Nephron progenitor cell (in vitro differentiated cells): Measurements from ENCODE around the gene SLC23A2.

Experiments
- DNase-seq: peaks from one replicate; pipeline ENCODE4 v3.0.0; 2021
- H3K27ac Mint-ChIP-seq: 2 replicates; pipeline ENCODE4 v1.8.0; 2021; ENCODE audit warnings: mild to moderate bottlenecking, moderate library complexity, mixed read lengths
- H3K27me3 Mint-ChIP-seq: 2 replicates; pipeline ENCODE4 v1.8.0; 2021; ENCODE audit warnings: mild to moderate bottlenecking, low read depth, mixed read lengths; ENCODE audit not compliant: poor library complexity
- H3K36me3 Mint-ChIP-seq: 2 replicates; pipeline ENCODE4 v1.8.0; 2021; ENCODE audit warnings: low read depth, mixed read lengths
- H3K4me1 Mint-ChIP-seq: 2 replicates; pipeline ENCODE4 v1.8.0; 2021; ENCODE audit warnings: mixed read lengths
- H3K4me3 Mint-ChIP-seq: 2 replicates; pipeline ENCODE4 v1.8.0; 2021; ENCODE audit warnings: mild to moderate bottlenecking, moderate library complexity, mixed read lengths
- H3K9me3 Mint-ChIP-seq: 2 replicates; pipeline ENCODE4 v1.8.0; 2021; ENCODE audit warnings: mild to moderate bottlenecking, moderate library complexity, mixed read lengths
- CTCF ChIP-seq: fragments of 200-600 bp; sonication (generic); IDR thresholded peaks from 2 replicates; pipeline ENCODE4 v1.5.0; 2021; ENCODE audit warnings: antibody characterized with exemption

Gene SLC23A2

GRCh38 chr20:4810426-4811019 is 190.8 kb downstream of the SLC23A2 start:
- H3K36me3 Mint-ChIP-seq, result no peaks in the 10 kb centered on the region
- no peaks in the 10 kb centered on the region for H3K9me3 Mint-ChIP-seq
- no peak for TF ChIP-seq CTCF
- peaks cover 18% of the 10 kb centered on the region for H3K27me3 Mint-ChIP-seq
- no peak overlapping the region for H3K27ac Mint-ChIP-seq
- no peak overlapping the region for H3K4me3 Mint-ChIP-seq
- peaks cover 47% of the 10 kb centered on the region for H3K4me1 Mint-ChIP-seq
- no peak for DNase-seq

DNA sequence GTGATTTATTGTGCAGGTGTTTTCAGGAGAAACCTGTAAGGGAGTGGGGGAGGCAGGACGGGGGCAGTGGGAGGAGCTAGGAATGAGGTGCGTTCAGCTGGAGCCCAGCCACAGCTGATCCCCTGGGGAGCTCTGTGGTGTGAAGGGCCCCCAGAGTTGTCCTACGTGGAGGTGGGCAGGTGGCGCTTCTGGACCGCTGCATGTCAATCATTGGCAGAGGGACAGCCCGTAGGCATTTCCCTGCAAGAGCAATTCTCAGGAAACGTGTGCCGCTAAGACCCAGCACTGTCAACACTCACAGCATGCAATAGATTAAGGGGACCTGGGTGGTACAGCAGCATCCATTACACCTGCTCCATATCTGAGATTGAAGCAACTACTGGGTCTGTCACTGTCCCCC is 191.6 kb downstream of the SLC23A2 start:
- Mint-ChIP-seq H3K4me3 (no peak overlapping the region), H3K27ac (no peak overlapping the region), H3K27me3 (peaks cover 21% of the 10 kb centered on the region), H3K4me1 (peaks cover 46% of the 10 kb centered on the region), H3K36me3 (no peaks in the 10 kb centered on the region), H3K9me3 (no peaks in the 10 kb centered on the region)
- no peak for TF ChIP-seq CTCF
- DNase-seq, result no peak

DNA sequence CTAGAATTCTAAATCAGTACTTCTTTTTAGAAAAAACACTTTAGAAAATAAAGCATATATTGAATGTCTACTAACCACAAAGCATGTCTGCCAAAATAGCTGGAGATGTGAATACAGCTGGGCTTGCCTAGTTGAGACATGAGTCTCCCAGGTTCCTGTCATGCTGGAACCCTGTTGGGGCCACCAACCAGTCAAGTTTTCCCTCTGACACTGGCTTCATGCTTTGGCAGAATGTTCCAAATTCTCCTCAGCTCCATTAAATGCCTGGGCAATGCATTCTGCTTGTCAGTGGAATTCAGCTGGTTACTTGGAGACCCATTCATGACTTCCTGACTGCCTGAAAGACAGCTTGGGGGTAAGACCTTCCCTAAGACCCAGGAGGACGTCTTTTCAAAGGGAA is 192.4 kb downstream of the SLC23A2 start:
- TF ChIP-seq CTCF, result no peak
- Mint-ChIP-seq H3K36me3 (no peaks in the 10 kb centered on the region), H3K4me3 (no peak overlapping the region), H3K27ac (no peak overlapping the region), H3K27me3 (peaks cover 21% of the 10 kb centered on the region), H3K4me1 (peaks cover 37% of the 10 kb centered on the region), H3K9me3 (no peaks in the 10 kb centered on the region)
- DNase-seq, result no peak

- Mint-ChIP-seq H3K9me3 (no peaks in the 10 kb centered on the region), H3K36me3 (no peaks in the 10 kb centered on the region), H3K4me3 (no peak overlapping the region), H3K4me1 (peaks cover 23% of the 10 kb centered on the region), H3K27me3 (peaks cover 18% of the 10 kb centered on the region), H3K27ac (no peak overlapping the region)
- no peak for TF ChIP-seq CTCF
- no peak for DNase-seq
Measured at GRCh38 chr20:4805663-4806449, 195.5 kb downstream of the SLC23A2 start.

DNA sequence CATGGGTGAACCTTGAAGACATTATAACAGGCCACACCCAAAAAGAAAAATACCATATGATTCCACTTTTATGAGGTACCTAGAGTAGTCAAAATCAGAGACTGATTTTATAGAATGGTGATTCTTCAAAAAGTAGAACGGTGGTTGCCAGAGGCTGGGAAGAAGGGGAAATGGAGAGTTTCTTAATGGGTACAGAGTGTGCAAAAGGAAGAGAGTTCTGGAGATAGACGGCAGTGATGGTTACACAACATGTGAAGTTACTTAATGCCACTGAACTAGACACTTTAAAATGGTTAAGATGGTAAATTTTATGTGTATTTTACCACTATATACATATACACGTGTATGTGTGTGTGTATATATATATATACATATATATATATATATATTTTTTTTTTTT is 198.8 kb downstream of the SLC23A2 start:
- H3K4me3 Mint-ChIP-seq, result no peak overlapping the region

More for the DNA sequence above, 198.8 kb downstream of the SLC23A2 start:
- TF ChIP-seq CTCF, result no peak
- no peak for DNase-seq
- peaks cover 11% of the 10 kb centered on the region for H3K9me3 Mint-ChIP-seq
- H3K4me1 Mint-ChIP-seq, result peaks cover 7% of the 10 kb centered on the region
- H3K27ac Mint-ChIP-seq, result no peak overlapping the region
- H3K36me3 Mint-ChIP-seq, result peaks cover 7% of the 10 kb centered on the region
- peaks cover 6% of the 10 kb centered on the region for H3K27me3 Mint-ChIP-seq
